Caco-2 (cell line): ENCODE data around the gene KERA. TPM values are rescaled to one million over a fixed set of nuclear protein-coding genes. Genes with fewer than 3 reads are reported as not detected.

Experiments used
- BruUV-seq: library from RNA; stranded (reverse); fragments of 400-500 nt; replicated peaks from 2 replicates; lab custom pipeline; 2021; lab: Mats Ljungman, UMichigan
- CTCF ChIA-PET: fragments of 300-600 bp; sonication (Branson Sonifier 250); formaldehyde crosslinking; loops from one replicate; lab custom pipeline; 2022; ENCODE audit warnings: antibody characterized with exemption; lab: Charles Lee
- POLR2A ChIA-PET: fragments of 300-600 bp; sonication (Branson Sonifier 250); formaldehyde crosslinking; loops from one replicate; lab custom pipeline; 2022; ENCODE audit warnings: antibody characterized with exemption; lab: Charles Lee
- DNase-seq, 2 experiments: peaks; one replicate each; pipeline versions ENCODE4 v3.0.0 to v3.0.0-alpha.2; 2020 to 2022
- H3K27me3 ChIP-seq: replicated peaks from 2 replicates; pipeline ENCODE4 v1.6.0; 2011; ENCODE audit warnings: low read length; ENCODE audit not compliant: control insufficient read depth, insufficient read depth
- H3K36me3 ChIP-seq: 2 replicates; pipeline ENCODE4 v1.5.1; 2011; ENCODE audit warnings: low read length; ENCODE audit not compliant: control insufficient read depth, insufficient read depth
- H3K4me1 ChIP-seq: fragments of 250-450 bp; sonication (Bioruptor Pico); 2 replicates; pipeline ENCODE4 v1.5.1; 2020; ENCODE audit warnings: mild to moderate bottlenecking
- H3K4me3 ChIP-seq: 2 replicates; pipeline ENCODE4 v1.5.1; 2011; ENCODE audit warnings: low read depth, mild to moderate bottlenecking, control low read depth, low read length
- H3K9me3 ChIP-seq: fragments of 250-450 bp; sonication (Bioruptor Pico); 2 replicates; pipeline ENCODE4 v1.5.1; 2020; ENCODE audit warnings: mild to moderate bottlenecking, moderate library complexity
- H3K27ac Mint-ChIP-seq: one replicate; pipeline ENCODE4 v1.8.0; 2022; ENCODE audit warnings: mixed read lengths; ENCODE audit not compliant: unreplicated experiment
- H3K27me3 Mint-ChIP-seq: one replicate; pipeline ENCODE4 v1.8.0; 2022; ENCODE audit warnings: mixed read lengths; ENCODE audit not compliant: insufficient read depth, unreplicated experiment
- H3K36me3 Mint-ChIP-seq: one replicate; pipeline ENCODE4 v1.8.0; 2022; ENCODE audit warnings: mild to moderate bottlenecking, mixed read lengths; ENCODE audit not compliant: insufficient read depth, unreplicated experiment
- H3K4me1 Mint-ChIP-seq: one replicate; pipeline ENCODE4 v1.8.0; 2022; ENCODE audit warnings: low read depth, mixed read lengths; ENCODE audit not compliant: unreplicated experiment
- H3K4me3 Mint-ChIP-seq: one replicate; pipeline ENCODE4 v1.8.0; 2022; ENCODE audit warnings: mild to moderate bottlenecking, moderate library complexity, mixed read lengths; ENCODE audit not compliant: unreplicated experiment
- H3K9me3 Mint-ChIP-seq: one replicate; pipeline ENCODE4 v1.8.0; 2022; ENCODE audit warnings: mixed read lengths; ENCODE audit not compliant: unreplicated experiment
- intact Hi-C: fragments of 100-400 bp; cut with micrococcal nuclease; formaldehyde crosslinking; loops from one replicate; pipeline ENCODE4 v1.10.0; 2022; ENCODE audit not compliant: unreplicated experiment
- total RNA-seq: library from RNA; stranded (reverse); gene quantifications from 2 replicates; pipeline ENCODE4 v1.2.3, GENCODE V29; 2022
- TF ChIP-seq, protein P1 (sequence below), 2 experiments: fragments of 200-600 bp in 1 of 2; IDR thresholded peaks; 1 replicate in 1 of 2; 2 replicates in 1 of 2; pipeline versions ENCODE4 v1.5.1 to v1.8.0; 2011 to 2022; ENCODE audit warnings: antibody characterized with exemption in 1 of 2, control low read depth in 1 of 2, inconsistent platforms in 1 of 2, low read depth in 1 of 2, low read length in 1 of 2, mild to moderate bottlenecking in 1 of 2, moderate library complexity in 1 of 2; ENCODE audit not compliant: insufficient read depth in 1 of 2, severe bottlenecking in 1 of 2, unreplicated experiment in 1 of 2

KERA gene
- total RNA-seq, 1 experiment from 2014 or later: not detected

DNA sequence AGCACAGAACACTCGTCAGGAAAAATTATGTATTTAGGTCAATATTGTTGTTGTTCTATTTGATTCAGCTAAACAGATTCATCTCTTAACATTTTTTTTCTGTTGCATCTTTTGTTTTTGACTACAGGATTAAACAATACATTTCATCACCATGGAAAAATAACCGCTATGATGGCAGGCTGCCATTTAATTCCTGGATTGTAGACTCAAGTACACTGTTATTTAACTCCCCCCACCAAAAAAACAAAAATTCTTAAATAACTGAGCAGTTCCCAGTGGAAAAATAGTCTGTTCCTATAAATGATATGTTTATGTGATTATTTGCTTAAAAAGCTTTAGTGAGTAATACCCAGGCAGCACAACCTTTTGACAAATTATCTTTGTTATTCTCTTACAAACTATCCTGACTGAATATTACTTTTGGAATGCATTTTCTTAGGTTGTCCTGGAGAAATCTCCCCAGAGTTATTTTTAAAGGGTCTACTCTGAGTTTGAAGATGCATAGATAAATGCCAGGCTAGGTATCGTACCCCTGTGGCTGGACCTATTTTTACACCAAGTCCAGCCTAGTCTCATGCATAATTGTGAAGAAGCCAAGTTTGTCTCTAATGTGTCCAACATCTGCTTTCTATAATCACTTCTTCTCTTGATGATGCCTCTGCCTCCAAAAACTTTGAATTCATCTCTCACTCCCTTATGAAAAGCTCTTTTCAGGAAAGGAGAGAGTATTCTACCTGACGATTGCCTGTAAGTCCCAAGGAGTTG, 3.7 kb downstream of the KERA start:
- no peaks in the 10 kb centered on the region for H3K27me3 ChIP-seq
- BruUV-seq: no TSS peak
- no peaks in the 10 kb centered on the region for H3K9me3 Mint-ChIP-seq
- no peak overlapping the region for H3K4me3 ChIP-seq
- H3K36me3 ChIP-seq: no peaks in the 10 kb centered on the region
- no peak overlapping the region for H3K27ac Mint-ChIP-seq
- H3K4me3 Mint-ChIP-seq: no peak overlapping the region
- POLR2A ChIA-PET: no interaction called here
- no peaks in the 10 kb centered on the region for H3K4me1 ChIP-seq
- CTCF ChIA-PET: no interaction called here
- no peak for DNase-seq
- intact Hi-C loops: no loop called here
- no peaks in the 10 kb centered on the region for H3K27me3 Mint-ChIP-seq
- no peaks in the 10 kb centered on the region for H3K36me3 Mint-ChIP-seq
- no peaks in the 10 kb centered on the region for H3K9me3 ChIP-seq
- H3K4me1 Mint-ChIP-seq: no peaks in the 10 kb centered on the region
- TF ChIP-seq, protein P1, sequence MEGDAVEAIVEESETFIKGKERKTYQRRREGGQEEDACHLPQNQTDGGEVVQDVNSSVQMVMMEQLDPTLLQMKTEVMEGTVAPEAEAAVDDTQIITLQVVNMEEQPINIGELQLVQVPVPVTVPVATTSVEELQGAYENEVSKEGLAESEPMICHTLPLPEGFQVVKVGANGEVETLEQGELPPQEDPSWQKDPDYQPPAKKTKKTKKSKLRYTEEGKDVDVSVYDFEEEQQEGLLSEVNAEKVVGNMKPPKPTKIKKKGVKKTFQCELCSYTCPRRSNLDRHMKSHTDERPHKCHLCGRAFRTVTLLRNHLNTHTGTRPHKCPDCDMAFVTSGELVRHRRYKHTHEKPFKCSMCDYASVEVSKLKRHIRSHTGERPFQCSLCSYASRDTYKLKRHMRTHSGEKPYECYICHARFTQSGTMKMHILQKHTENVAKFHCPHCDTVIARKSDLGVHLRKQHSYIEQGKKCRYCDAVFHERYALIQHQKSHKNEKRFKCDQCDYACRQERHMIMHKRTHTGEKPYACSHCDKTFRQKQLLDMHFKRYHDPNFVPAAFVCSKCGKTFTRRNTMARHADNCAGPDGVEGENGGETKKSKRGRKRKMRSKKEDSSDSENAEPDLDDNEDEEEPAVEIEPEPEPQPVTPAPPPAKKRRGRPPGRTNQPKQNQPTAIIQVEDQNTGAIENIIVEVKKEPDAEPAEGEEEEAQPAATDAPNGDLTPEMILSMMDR (IDR thresholded peaks at IDR 0.05; ENCODE audit: insufficient read depth in 1 of 2, low read depth in 1 of 2, low read length in 1 of 2, severe bottlenecking in 1 of 2, unreplicated experiment in 1 of 2): no peak

GRCh38 chr12:91052026-91052425, 5.8 kb downstream of the KERA start:
- Mint-ChIP-seq H3K27me3 (no peaks in the 10 kb centered on the region), H3K36me3 (no peaks in the 10 kb centered on the region), H3K9me3 (no peaks in the 10 kb centered on the region), H3K4me1 (no peaks in the 10 kb centered on the region), H3K27ac (no peak overlapping the region), H3K4me3 (no peak overlapping the region)
- no TSS peak for BruUV-seq
- H3K4me3 ChIP-seq: no peak overlapping the region
- H3K4me1 ChIP-seq: no peaks in the 10 kb centered on the region
- H3K36me3 ChIP-seq: no peaks in the 10 kb centered on the region
- TF ChIP-seq, protein P1 (IDR thresholded peaks at IDR 0.05; ENCODE audit: insufficient read depth in 1 of 2, low read depth in 1 of 2, low read length in 1 of 2, severe bottlenecking in 1 of 2, unreplicated experiment in 1 of 2): no peak
- H3K27me3 ChIP-seq: no peaks in the 10 kb centered on the region
- H3K9me3 ChIP-seq: no peaks in the 10 kb centered on the region
- ChIA-PET POLR2A (no interaction called here), CTCF (no interaction called here)
- intact Hi-C loops: no loop called here
- no peak for DNase-seq

GRCh38 chr12:91044586-91044985, 13.2 kb downstream of the KERA start:
- no TSS peak for BruUV-seq

More at GRCh38 chr12:91044586-91044985, 13.2 kb downstream of the KERA start:
- Mint-ChIP-seq H3K4me3 (no peak overlapping the region), H3K27me3 (peaks cover 3% of the 10 kb centered on the region), H3K9me3 (no peaks in the 10 kb centered on the region), H3K36me3 (no peaks in the 10 kb centered on the region), H3K27ac (no peak overlapping the region), H3K4me1 (no peaks in the 10 kb centered on the region)
- ChIA-PET CTCF (no interaction called here), POLR2A (no interaction called here)
- intact Hi-C loops: no loop called here
- no peaks in the 10 kb centered on the region for H3K36me3 ChIP-seq
- no peaks in the 10 kb centered on the region for H3K9me3 ChIP-seq
- TF ChIP-seq, protein P1 (IDR thresholded peaks at IDR 0.05; ENCODE audit: insufficient read depth in 1 of 2, low read depth in 1 of 2, low read length in 1 of 2, severe bottlenecking in 1 of 2, unreplicated experiment in 1 of 2): no peak
- H3K4me3 ChIP-seq: no peak overlapping the region
- no peaks in the 10 kb centered on the region for H3K27me3 ChIP-seq
- no peaks in the 10 kb centered on the region for H3K4me1 ChIP-seq
- no peak for DNase-seq
